GM18520 (cell line): ENCODE data around the gene PLEKHM3.
"Not testable (repeated sequence)": the region's sequence is repeated elsewhere in the genome, so short reads cannot be mapped to it uniquely, and the experiment has no call there.

ENCODE experiments used
- ATAC-seq: cut with Tn5 transposase; IDR thresholded peaks from one replicate; pipeline ENCODE4 v1.9.1; 2021; ENCODE audit not compliant: unreplicated experiment

Gene PLEKHM3

GRCh38 chr2:207831584-207832248 is 193.6 kb downstream of the PLEKHM3 start:
- no peak for ATAC-seq

- no peak for ATAC-seq
Observed at GRCh38 chr2:207830778-207831438, 194.4 kb downstream of the PLEKHM3 start.

- no peak for ATAC-seq
Observed at GRCh38 chr2:207828361-207829057, 196.8 kb downstream of the PLEKHM3 start.

DNA sequence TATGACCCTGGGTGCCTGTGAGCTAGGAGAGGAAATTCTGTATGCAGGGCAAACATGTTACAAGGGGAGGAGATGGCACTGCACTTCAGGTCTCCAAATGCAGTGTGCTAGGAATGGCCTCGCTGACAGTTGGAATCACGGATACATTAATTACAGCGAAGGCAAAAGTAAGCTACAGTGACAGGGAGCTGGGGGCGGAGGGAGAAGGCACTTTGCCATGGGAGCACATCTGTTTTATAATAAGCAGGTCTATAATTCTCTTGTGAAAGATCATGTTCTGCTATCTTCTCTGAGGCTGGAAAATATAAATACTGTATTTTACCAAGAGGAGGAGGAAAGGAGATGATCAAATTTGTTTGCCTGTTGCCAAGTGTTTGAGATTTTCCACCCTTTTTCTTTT is 199.3 kb downstream of the PLEKHM3 start:
- no peak for ATAC-seq

GRCh38 chr2:207825045-207825954 is 200.0 kb downstream of the PLEKHM3 start:
- ATAC-seq = no peak

DNA sequence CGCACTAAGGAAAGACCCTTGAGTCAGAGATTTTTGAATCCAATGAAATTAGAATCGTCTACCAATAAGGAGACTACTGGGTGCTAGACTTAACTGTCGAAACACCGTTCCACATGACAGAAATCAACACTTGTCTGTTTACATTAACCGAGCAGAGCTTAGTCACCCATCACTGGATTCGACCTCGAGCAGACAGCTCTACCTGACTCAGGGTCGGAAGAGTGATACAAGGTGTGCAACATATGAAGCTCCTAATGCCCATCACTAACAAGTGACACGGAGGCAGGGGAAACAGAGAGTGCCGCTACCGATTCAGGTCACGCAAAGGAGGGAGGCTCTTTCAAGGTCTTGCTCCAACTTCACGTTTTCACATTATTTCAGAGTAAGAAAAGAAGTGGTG is 201.5 kb downstream of the PLEKHM3 start:
- ATAC-seq = no peak

DNA sequence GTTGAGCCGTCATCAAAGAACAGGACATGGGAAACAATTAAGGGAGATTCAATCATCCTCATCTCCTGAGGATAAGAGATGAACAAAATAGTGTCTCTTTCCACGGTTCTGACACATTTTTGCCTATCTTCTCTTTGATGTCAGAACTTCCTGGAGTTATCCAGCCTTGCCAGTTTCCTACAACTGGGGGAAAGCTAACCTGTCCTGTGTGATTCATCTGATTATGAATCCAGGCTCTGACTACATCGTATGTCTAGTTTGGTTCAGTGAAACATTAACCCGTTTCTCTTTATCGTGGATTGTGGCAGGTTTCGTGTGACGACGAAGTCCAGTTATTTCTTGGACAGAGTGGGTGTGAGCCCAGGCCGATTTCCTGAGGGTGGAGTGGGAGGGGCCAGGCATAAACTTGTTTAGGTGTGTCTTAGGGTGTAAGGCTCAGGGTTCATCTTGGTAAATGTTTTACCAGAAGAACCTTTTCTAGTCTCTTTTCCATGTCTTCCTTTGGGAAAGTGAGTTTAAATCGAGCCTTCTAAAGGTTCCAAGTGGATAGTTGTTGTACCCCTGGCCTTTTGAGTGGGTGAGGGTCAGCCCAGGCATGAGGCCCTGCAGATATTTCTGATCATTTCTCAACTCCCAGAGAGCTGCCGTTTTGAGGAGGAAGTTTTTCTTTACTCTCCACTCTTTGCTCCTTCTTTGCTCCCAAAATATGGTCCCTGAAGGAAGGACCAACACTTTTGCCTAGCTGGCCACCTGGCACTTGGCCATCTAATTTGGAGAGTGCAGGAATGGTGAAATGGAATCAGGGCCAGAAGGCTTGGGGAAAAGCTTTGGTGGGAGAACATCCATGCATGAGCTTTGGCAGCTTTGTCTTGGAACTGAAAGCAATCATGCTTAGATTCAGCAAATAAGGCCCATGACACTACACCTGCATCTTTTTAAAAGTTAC is 205.2 kb downstream of the PLEKHM3 start:
- no peak for ATAC-seq

DNA sequence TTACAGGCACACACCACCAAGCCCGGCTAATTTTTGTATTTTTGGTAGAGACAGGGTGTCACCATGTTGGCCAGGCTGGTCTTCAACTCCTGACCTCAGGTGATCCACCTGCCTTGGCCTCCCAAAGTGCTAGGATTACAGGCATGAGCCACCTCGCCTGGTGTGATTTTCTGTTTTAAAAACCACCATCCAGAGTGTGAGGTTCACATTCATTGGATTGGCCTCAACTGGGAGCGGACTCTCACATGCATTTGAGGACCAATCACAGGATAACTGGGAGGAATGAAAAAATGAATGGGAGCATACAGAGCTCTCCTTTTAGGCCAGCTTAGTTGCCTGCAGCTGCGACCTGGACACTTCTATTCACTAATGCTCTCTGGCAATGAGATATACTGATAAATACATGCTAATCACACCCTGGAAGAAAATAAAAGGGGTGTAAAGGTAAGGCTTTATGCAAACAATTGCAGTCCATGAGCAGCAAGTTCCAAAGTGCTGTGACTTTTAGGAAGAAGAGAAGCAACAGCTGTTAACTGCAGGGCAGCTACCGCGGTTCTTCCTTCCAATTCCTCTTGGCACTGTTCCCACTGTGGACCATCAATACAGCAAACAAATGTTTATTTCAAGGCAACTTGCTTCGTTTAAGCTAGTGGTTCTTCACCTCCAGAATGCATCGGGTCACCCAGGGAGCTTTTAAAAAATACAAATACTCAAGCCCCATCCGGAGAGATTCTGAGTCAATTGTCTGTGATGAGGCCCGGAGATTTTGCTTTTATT is 206.1 kb downstream of the PLEKHM3 start:
- no peak for ATAC-seq

DNA sequence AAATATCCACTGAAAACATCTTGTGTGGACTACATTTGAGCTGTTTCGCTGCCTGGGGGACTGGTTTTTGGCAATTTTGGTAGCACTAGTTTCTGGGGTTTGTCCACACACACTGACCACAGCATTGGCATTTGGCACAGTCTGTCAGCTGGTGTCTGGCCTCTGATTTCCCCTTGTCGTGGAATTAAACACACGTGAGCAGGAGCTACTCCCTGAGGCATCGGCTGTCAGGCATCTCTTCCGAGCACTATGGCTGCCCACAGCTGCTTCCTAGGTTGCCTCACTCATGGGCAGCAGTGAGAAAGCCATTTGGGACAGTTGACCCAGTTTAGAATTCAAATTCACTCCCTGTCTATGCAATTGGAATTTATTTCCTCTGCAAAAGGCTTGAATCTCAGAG is 208.8 kb downstream of the PLEKHM3 start:
- ATAC-seq = no peak

DNA sequence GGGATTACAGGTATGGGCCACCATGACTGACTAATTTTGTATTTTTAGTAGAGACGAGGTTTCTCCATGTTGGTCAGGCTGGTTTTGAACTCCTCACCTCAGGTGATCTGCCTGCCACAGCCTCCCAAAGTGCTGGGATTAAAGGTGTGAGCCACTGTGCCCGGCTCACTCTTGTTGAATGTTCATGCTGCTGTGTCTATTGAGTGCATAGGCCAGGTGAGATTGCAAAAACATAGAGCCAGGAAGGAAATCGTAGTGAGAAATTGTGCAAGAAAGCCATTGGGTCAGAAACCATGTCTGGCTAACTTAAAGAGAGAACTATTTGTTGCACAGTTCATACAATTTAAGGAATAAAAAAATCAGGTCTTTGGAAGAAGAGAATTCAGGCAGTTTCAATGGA is 210.1 kb downstream of the PLEKHM3 start:
- ATAC-seq = no peak

DNA sequence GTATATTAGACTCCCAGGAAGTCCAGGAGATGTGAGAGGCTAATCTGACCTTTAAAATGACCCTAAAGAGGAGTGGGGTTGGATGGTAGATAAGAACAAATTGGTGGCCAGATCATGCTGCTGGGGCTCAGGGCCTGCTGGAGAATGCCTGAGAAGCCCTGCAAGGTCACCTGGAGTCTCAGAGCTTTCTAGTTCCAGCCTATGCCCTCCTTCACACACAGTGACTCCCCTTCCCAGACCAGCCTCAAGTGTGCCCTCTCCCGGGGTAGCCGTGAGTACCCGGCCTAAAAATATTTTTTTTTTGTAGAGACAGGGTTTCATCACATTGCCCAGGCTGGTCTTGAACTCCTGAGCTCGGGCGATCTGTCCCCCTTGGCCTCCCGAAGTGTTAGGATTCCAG is 211.4 kb downstream of the PLEKHM3 start:
- no peak for ATAC-seq

DNA sequence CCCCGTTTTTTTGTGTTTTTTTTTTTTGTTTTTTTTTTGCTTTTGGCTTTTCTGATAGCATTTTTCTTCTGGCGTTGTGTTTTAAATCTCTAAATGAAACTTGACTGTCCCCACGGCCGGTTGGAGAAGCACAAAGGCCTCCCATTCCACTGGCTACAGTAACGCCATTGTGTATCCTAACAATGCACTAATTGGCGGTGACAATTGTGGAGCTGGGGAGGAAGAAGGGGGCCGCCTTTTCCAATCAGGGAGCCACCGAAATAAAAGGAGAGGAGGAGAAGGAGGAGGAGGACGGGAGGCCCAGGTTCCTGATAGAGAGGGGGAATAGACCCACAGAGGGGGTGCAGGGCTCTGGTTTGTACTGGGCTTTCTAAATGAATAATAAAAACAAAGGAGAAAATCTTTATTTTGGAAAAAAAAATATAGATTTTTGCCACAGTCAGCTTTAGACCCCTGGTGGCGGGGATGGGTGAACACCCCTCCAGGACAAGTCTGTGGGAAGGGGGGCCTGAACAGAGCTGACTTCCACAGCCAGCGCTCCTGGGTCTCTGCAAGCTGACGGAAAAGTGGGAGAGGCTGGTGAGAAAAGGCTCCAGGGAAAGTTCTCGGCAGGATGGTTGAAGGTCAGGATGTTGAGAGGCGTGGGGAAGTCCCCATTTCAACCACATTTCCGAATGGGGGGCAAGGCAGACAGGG is 212.0 kb downstream of the PLEKHM3 start:
- no peak for ATAC-seq

- no peak for ATAC-seq
Observed at GRCh38 chr2:207812726-207813080, 212.6 kb downstream of the PLEKHM3 start.

- ATAC-seq = no peak
Observed at GRCh38 chr2:207812058-207812725, 213.1 kb downstream of the PLEKHM3 start.

- not testable (repeated sequence) for ATAC-seq
Observed at GRCh38 chr2:207811658-207812057, 213.7 kb downstream of the PLEKHM3 start.

- ATAC-seq = no peak
Observed at GRCh38 chr2:207810200-207810788, 215.0 kb downstream of the PLEKHM3 start.

DNA sequence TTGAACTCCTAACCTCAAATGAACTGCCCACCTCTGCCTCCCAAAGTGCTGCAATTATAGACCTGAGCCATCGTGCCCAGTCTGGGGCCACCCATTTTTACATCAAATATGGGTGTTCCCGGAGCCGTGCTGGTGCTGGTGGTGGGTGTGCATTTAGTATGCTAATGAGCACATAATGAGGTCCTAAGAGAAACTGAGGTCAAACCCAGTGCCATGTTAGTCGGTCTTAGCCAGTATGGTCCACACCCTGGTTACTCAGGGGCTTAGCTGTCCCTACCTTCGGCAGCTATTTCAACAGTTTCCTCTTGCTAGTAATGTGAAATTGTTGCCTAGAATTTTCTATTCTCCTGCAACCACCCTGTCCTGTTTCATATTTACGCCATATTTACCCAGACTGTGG is 217.2 kb downstream of the PLEKHM3 start:
- no peak for ATAC-seq

DNA sequence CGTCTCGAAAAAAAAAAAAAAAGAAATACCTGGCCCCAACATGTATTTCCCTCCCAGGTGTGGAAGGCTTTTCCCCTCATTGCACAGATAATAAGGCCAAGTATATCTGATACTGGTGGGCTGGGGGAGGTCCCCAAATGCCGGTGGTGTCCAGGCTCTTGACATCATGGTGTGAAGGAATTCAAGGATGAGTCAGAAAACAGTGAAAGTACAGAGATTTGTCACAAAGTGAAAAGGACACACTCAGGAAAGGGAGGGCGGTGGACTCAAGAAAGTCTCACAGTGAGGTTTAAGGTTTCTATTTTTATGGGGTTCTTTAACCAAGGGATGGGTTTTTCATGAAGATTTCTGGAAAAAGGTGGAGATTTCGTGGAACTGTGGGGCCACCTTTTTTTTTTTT is 217.8 kb downstream of the PLEKHM3 start:
- ATAC-seq = peak; percentile 82
